MM.1S (cell line): ENCODE results near the gene IFT27.

ENCODE experiments used
- DNase-seq: peaks from one replicate; pipeline ENCODE4 v3.0.0-alpha.2; 2015
- H2AFZ ChIP-seq: fragments of 300-600 bp; sonication (generic); 2 replicates; pipeline ENCODE4 v1.6.0; 2016; ENCODE audit warnings: antibody characterized with exemption, low read length
- H3F3A ChIP-seq: fragments of 300-600 bp; sonication (generic); 2 replicates; pipeline ENCODE4 v1.6.1; 2016; ENCODE audit warnings: mild to moderate bottlenecking, antibody characterized with exemption, low read length, moderate library complexity, mixed read lengths; ENCODE audit not compliant: insufficient read depth
- H3K27ac ChIP-seq: fragments of 300-600 bp; sonication (generic); 2 replicates; pipeline ENCODE4 v1.5.1; 2016; ENCODE audit warnings: mild to moderate bottlenecking, low read length
- H3K27me3 ChIP-seq: fragments of 300-600 bp; sonication (generic); replicated peaks from 2 replicates; pipeline ENCODE4 v1.6.0; 2016; ENCODE audit warnings: low read length; ENCODE audit not compliant: insufficient read depth
- H3K36me3 ChIP-seq: fragments of 300-600 bp; sonication (generic); replicated peaks from 2 replicates; pipeline ENCODE4 v1.6.1; 2016; ENCODE audit warnings: mild to moderate bottlenecking, low read length, mixed read lengths; ENCODE audit not compliant: insufficient read depth
- H3K4me1 ChIP-seq: fragments of 300-600 bp; sonication (generic); 2 replicates; pipeline ENCODE4 v1.6.1; 2016; ENCODE audit warnings: low read length, mixed read lengths
- H3K4me2 ChIP-seq: fragments of 300-600 bp; sonication (generic); 2 replicates; pipeline ENCODE4 v1.6.0; 2016; ENCODE audit warnings: low read depth, low read length
- H3K4me3 ChIP-seq: fragments of 300-600 bp; sonication (generic); 2 replicates; pipeline ENCODE4 v1.5.1; 2016; ENCODE audit warnings: low read length, mixed read lengths
- H3K79me2 ChIP-seq: fragments of 300-600 bp; sonication (generic); 2 replicates; pipeline ENCODE4 v1.6.1; 2016; ENCODE audit warnings: mixed run types, low read length, mixed read lengths
- H3K9ac ChIP-seq: fragments of 300-600 bp; sonication (generic); 2 replicates; pipeline ENCODE4 v1.6.1; 2016; ENCODE audit warnings: low read length, mixed read lengths
- H3K9me2 ChIP-seq: fragments of 300-600 bp; sonication (generic); replicated peaks from 2 replicates; pipeline ENCODE4 v1.6.1; 2016; ENCODE audit warnings: mild to moderate bottlenecking, low read length, mixed read lengths; ENCODE audit not compliant: insufficient read depth
- H3K9me3 ChIP-seq: fragments of 300-600 bp; sonication (generic); replicated peaks from 2 replicates; pipeline ENCODE4 v1.6.1; 2016; ENCODE audit warnings: mild to moderate bottlenecking, low read length, mixed read lengths; ENCODE audit not compliant: insufficient read depth
- H4K20me1 ChIP-seq: fragments of 300-600 bp; sonication (generic); 2 replicates; pipeline ENCODE4 v1.6.1; 2016; ENCODE audit warnings: mild to moderate bottlenecking, low read length, moderate library complexity, mixed read lengths; ENCODE audit not compliant: insufficient read depth
- CTCF ChIP-seq: fragments of 300-600 bp; sonication (generic); IDR thresholded peaks from 2 replicates; pipeline ENCODE4 v1.5.1; 2016; ENCODE audit warnings: antibody characterized with exemption, low read length, mixed read lengths
- EZH2 ChIP-seq: fragments of 300-600 bp; sonication (generic); optimal IDR thresholded peaks from 2 replicates; pipeline ENCODE3; 2017; ENCODE audit warnings: low read depth, mild to moderate bottlenecking, antibody characterized with exemption, low read length, mixed read lengths
- EZH2phosphoT487 ChIP-seq: fragments of 300-600 bp; sonication (generic); IDR thresholded peaks from 2 replicates; pipeline ENCODE4 v1.6.1; 2018; ENCODE audit warnings: antibody characterized with exemption, low read length

IFT27 gene

GRCh38 chr22:36817525-36817848 lies 41.6 kb upstream of the IFT27 start:
- no peaks in the 10 kb centered on the region for H3K9me3 ChIP-seq
- H4K20me1 ChIP-seq, result no peaks in the 10 kb centered on the region
- H3K9me2 ChIP-seq, result no peaks in the 10 kb centered on the region
- TF ChIP-seq EZH2phosphoT487 (no peak), CTCF (no peak), EZH2 (no peak)
- H3F3A ChIP-seq, result no peaks in the 10 kb centered on the region
- DNase-seq, result no peak
- H3K27ac ChIP-seq, result no peak overlapping the region
- no peaks in the 10 kb centered on the region for H3K4me1 ChIP-seq
- no peak overlapping the region for H3K9ac ChIP-seq
- H3K79me2 ChIP-seq, result no peaks in the 10 kb centered on the region
- H2AFZ ChIP-seq, result peak overlapping the region; percentile 35; the same call in 1 of the 2 replicates
- peak overlapping the region; percentile 83; the same call in 1 of the 2 replicates for H3K4me2 ChIP-seq
- peak overlapping the region; percentile 39; the same call in 1 of the 2 replicates for H3K4me3 ChIP-seq
- H3K27me3 ChIP-seq, result peaks cover 65% of the 10 kb centered on the region
- no peaks in the 10 kb centered on the region for H3K36me3 ChIP-seq

- H3K27me3 ChIP-seq, result peaks cover 62% of the 10 kb centered on the region
- H3K9me3 ChIP-seq, result no peaks in the 10 kb centered on the region
- no peaks in the 10 kb centered on the region for H3K9me2 ChIP-seq
- no peaks in the 10 kb centered on the region for H4K20me1 ChIP-seq
- H2AFZ ChIP-seq, result peak within 1 kb of the TSS; percentile 35; the same call in 1 of the 2 replicates
- H3K9ac ChIP-seq, result no peak within 1 kb of the TSS
- no peaks in the 10 kb centered on the region for H3K36me3 ChIP-seq
- no peaks in the 10 kb centered on the region for H3K4me1 ChIP-seq
- peak; percentile 69 for DNase-seq
- TF ChIP-seq EZH2, result no peak
- no peak for TF ChIP-seq EZH2phosphoT487
- TF ChIP-seq CTCF, result no peak
- peak within 1 kb of the TSS; percentile 39; the same call in 1 of the 2 replicates for H3K4me3 ChIP-seq
- no peaks in the 10 kb centered on the region for H3K79me2 ChIP-seq
- peak within 1 kb of the TSS; percentile 83 for H3K4me2 ChIP-seq
- H3F3A ChIP-seq, result no peaks in the 10 kb centered on the region
- H3K27ac ChIP-seq, result no peak within 1 kb of the TSS
Measured at GRCh38 chr22:36816636-36817524, 41.0 kb upstream of the IFT27 start, which contains the start of gene PVALB. PVALB (minus strand) TSS chr22:36817035; CDS start chr22:36817005, 30 bp downstream.

- peak overlapping the region; percentile 83; the same call in 1 of the 2 replicates for H3K4me2 ChIP-seq
- 0 out of 2 replicates have a peak overlapping the region, but pooled peaks have one; percentile 39 for H3K4me3 ChIP-seq
- no peaks in the 10 kb centered on the region for H4K20me1 ChIP-seq
- no peak for DNase-seq
- H3K9me2 ChIP-seq, result no peaks in the 10 kb centered on the region
- H3K4me1 ChIP-seq, result no peaks in the 10 kb centered on the region
- no peaks in the 10 kb centered on the region for H3K9me3 ChIP-seq
- peaks cover 59% of the 10 kb centered on the region for H3K27me3 ChIP-seq
- no peak overlapping the region for H3K9ac ChIP-seq
- H3F3A ChIP-seq, result no peaks in the 10 kb centered on the region
- no peak overlapping the region for H3K27ac ChIP-seq
- no peak for TF ChIP-seq EZH2
- H3K36me3 ChIP-seq, result no peaks in the 10 kb centered on the region
- no peak overlapping the region for H2AFZ ChIP-seq
- H3K79me2 ChIP-seq, result no peaks in the 10 kb centered on the region
Measured at GRCh38 chr22:36816339-36816635, 40.4 kb upstream of the IFT27 start.
